ENCODE data around the gene TOR2A. TPM values are rescaled to one million over a fixed set of nuclear protein-coding genes. Genes with fewer than 3 reads are reported as not detected.

Gene TOR2A
- 9.6 to 17.3 TPM (median 15.2 TPM) in 5 replicates for total RNA-seq (2022; extraction: Qiagen RNA extraction)

GRCh38 chr9:127734747-127735529 is at the start of gene TOR2A:
Gene TOR2A, minus strand, starts transcription at chr9:127735294. Its CDS starts 24 bp downstream, at chr9:127735270.

GRCh38 chr9:127778280-127779135 is 43.4 kb upstream of the TOR2A start, which contains the start of gene SH2D3C:
Gene SH2D3C, minus strand, starts transcription at chr9:127778666. Its CDS starts 39 bp downstream, at chr9:127778627.

GRCh38 chr9:127715470-127716337 is 19.4 kb downstream of the TOR2A start, which contains the start of the genes PTRH1 and TTC16:
Gene PTRH1, minus strand, starts transcription at chr9:127715663. Its CDS starts 24 bp downstream, at chr9:127715639.
Gene TTC16, plus strand, starts transcription at chr9:127716079. Its CDS starts 67 bp downstream, at chr9:127716146.

GRCh38 chr9:127706836-127707241 is 28.3 kb downstream of the TOR2A start, which contains the start of gene CFAP157:
Gene CFAP157, plus strand, starts transcription at chr9:127706988. Its CDS starts 44 bp downstream, at chr9:127707032.

Other genes with a start within 250 kb of the TOR2A start
- gene STXBP1, start 123.0 kb downstream of the TOR2A start, total RNA-seq (2022; extraction: Qiagen RNA extraction), result 14.7 to 18.1 TPM (median 17.5 TPM) in 5 replicates
- gene CFAP157, start 28.3 kb downstream of the TOR2A start, total RNA-seq (2022; extraction: Qiagen RNA extraction), result 0.07 TPM in 1 of 5 replicates, not detected in the others
- 13.2 to 21.4 TPM (median 18.8 TPM) in 5 replicates for gene PTRH1, start 19.6 kb downstream of the TOR2A start, total RNA-seq (2022; extraction: Qiagen RNA extraction)
- 0.05 to 0.06 TPM (median 0.06 TPM) in 4 of 5 replicates, not detected in the other for gene TTC16, start 19.2 kb downstream of the TOR2A start, total RNA-seq (2022; extraction: Qiagen RNA extraction)
- 0.06 to 0.15 TPM (median 0.09 TPM) in 5 replicates for gene SH2D3C, start 43.4 kb upstream of the TOR2A start, total RNA-seq (2022; extraction: Qiagen RNA extraction)
- gene CDK9, start 50.7 kb upstream of the TOR2A start, total RNA-seq (2022; extraction: Qiagen RNA extraction), result 43.5 to 54.9 TPM (median 48.2 TPM) in 5 replicates
- 45.2 to 55.1 TPM (median 50.8 TPM) in 5 replicates for gene FPGS, start 67.6 kb upstream of the TOR2A start, total RNA-seq (2022; extraction: Qiagen RNA extraction)
- gene ENG, start 119.4 kb upstream of the TOR2A start, total RNA-seq (2022; extraction: Qiagen RNA extraction), result 0.07 to 0.15 TPM (median 0.10 TPM) in 5 replicates
- 50.6 to 85.5 TPM (median 74.9 TPM) in 5 replicates for gene AK1, start 142.4 kb upstream of the TOR2A start, total RNA-seq (2022; extraction: Qiagen RNA extraction)
- gene ST6GALNAC6, start 164.3 kb upstream of the TOR2A start, total RNA-seq (2022; extraction: Qiagen RNA extraction), result 21.1 to 25.8 TPM (median 22.7 TPM) in 5 replicates
- 13.8 to 18.8 TPM (median 16.9 TPM) in 5 replicates for gene ST6GALNAC4, start 181.7 kb upstream of the TOR2A start, total RNA-seq (2022; extraction: Qiagen RNA extraction)
- gene PIP5KL1, start 195.5 kb upstream of the TOR2A start, total RNA-seq (2022; extraction: Qiagen RNA extraction), result 1.0 to 3.5 TPM (median 1.6 TPM) in 5 replicates
- gene DPM2, start 202.6 kb upstream of the TOR2A start, total RNA-seq (2022; extraction: Qiagen RNA extraction), result 37.0 to 44.2 TPM (median 41.4 TPM) in 5 replicates
- gene EEIG1, start 245.7 kb upstream of the TOR2A start, total RNA-seq (2022; extraction: Qiagen RNA extraction), result 43.3 to 63.4 TPM (median 52.2 TPM) in 5 replicates

Data from A549 treated with Mapracorat at 1 μM for 4 hours (cell line).